ENCODE measurements around the gene DUS2. TPM values are rescaled to one million over a fixed set of nuclear protein-coding genes. Genes with fewer than 3 reads are reported as not detected.

DUS2 gene
- total and polyA plus RNA-seq, 9 of the 15 experiments (the other 6 are each of a cell fraction or from before 2014, with no cell fraction given): 5.8 to 22.5 (median 20.6) TPM

DNA sequence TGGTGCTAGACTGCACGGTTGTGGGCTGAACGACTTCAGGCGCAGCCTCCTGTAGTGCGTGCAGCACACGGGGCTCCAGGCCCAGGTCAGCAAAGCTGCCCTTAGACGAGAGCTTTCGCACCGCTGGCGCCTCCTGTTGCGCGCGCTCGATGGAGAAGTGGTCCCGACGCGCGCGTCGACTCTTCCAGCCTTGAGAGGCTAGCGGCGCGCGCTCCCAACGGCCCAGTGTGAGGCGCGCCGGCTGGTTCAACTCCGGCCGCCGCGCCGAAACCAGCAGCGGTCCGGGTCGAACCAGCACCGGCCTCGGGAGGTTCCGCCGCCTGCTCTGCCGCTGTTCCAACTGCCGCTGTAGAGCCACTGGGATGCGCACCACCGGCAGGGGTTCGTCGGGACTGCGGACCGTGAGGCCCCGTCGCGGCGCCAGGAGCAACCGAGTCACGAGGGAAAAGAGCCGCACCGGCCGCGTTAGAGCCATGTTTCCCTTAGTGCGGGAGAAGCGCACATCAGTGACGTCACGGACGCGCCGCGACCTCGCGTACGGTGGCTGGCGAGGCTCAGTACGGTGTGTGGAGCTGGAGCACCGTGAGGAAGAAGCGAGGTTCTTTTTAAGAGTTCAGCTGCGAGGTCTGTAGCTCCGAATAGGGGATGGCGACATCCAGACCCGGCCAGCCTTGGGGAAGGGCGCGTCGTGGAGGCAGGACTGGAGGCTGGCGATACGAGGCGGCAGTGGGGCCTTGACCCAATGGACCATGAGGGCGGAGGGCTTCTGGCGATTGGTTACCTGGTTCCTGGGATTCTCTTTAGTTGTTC lies at the start of gene DUS2, which contains the start of gene DDX28 (continued):
- TF ChIP-seq ZNF282 (CRISPR knock-in tag; IDR thresholded peaks at IDR 0.05) (peak; percentile 55), PATZ1 (CRISPR knock-in tag; IDR thresholded peaks at IDR 0.05; ENCODE audit: borderline replicate concordance) (no peak), HCFC1 (IDR thresholded peaks at IDR 0.05; ENCODE audit: low read depth, low read length) (peak; percentile 90), PHTF2 (CRISPR knock-in tag; IDR thresholded peaks at IDR 0.05) (no peak), NRF1 (conservative IDR thresholded peaks at IDR 0.05 in 1 of 2, IDR thresholded peaks at IDR 0.05 in 1 of 2) (peak; percentile 77), FOXK2 (conservative IDR thresholded peaks at IDR 0.05 in 1 of 2, IDR thresholded peaks at IDR 0.05 in 1 of 2; ENCODE audit: low read depth in 2 of 2) (peak; percentile 97 to 99), C11orf30 (IDR thresholded peaks at IDR 0.05; ENCODE audit: low read depth) (peak; percentile 100), POLR2AphosphoS5 (IDR thresholded peaks at IDR 0.05; ENCODE audit: control insufficient read depth, insufficient read depth, low read depth, low read length) (peak; percentile 86), ATF7 (IDR thresholded peaks at IDR 0.05) (peak; percentile 96), THAP12 (CRISPR knock-in tag; IDR thresholded peaks at IDR 0.05) (peak; percentile 75; the same call in 1 of the 2 replicates), SIN3A (IDR thresholded peaks at IDR 0.05; ENCODE audit: borderline replicate concordance in 2 of 2, control insufficient read depth in 1 of 2, low read depth in 2 of 2, low read length in 2 of 2) (peak; percentile 87 to 94; a peak in 3 of 4 replicates), SUPT5H (IDR thresholded peaks at IDR 0.05) (peak; percentile 89), OTX1 (CRISPR knock-in tag; IDR thresholded peaks at IDR 0.05) (no peak), ZNF740 (CRISPR knock-in tag; IDR thresholded peaks at IDR 0.05) (0 out of 2 replicates have a peak, but pooled peaks have one; percentile 46), ZNF740 (tag; IDR thresholded peaks at IDR 0.05) (no peak), MAZ (CRISPR knock-in tag; conservative IDR thresholded peaks at IDR 0.05 in 1 of 2, IDR thresholded peaks at IDR 0.05 in 1 of 2) (peak in 1 of 2 experiments; percentile 70; a peak in 3 of 4 replicates), MTA3 (IDR thresholded peaks at IDR 0.05; ENCODE audit: borderline replicate concordance) (peak; percentile 99), TEAD1 (CRISPR knock-in tag; IDR thresholded peaks at IDR 0.05) (peak in 1 of 2 experiments; percentile 69; a peak in 1 of 4 replicates)
- TF ChIP-seq, protein P1, sequence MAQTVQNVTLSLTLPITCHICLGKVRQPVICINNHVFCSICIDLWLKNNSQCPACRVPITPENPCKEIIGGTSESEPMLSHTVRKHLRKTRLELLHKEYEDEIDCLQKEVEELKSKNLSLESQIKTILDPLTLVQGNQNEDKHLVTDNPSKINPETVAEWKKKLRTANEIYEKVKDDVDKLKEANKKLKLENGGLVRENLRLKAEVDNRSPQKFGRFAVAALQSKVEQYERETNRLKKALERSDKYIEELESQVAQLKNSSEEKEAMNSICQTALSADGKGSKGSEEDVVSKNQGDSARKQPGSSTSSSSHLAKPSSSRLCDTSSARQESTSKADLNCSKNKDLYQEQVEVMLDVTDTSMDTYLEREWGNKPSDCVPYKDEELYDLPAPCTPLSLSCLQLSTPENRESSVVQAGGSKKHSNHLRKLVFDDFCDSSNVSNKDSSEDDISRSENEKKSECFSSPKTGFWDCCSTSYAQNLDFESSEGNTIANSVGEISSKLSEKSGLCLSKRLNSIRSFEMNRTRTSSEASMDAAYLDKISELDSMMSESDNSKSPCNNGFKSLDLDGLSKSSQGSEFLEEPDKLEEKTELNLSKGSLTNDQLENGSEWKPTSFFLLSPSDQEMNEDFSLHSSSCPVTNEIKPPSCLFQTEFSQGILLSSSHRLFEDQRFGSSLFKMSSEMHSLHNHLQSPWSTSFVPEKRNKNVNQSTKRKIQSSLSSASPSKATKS (CRISPR knock-in tag; IDR thresholded peaks at IDR 0.05): no peak
